ENCODE results near the gene TYK2.

- TF ChIP-seq EZH2 (IDR thresholded peaks at IDR 0.05; ENCODE audit: borderline replicate concordance, low read length): no peak
- no peak for TF ChIP-seq CTCF (conservative IDR thresholded peaks at IDR 0.05 in 1 of 2, IDR thresholded peaks at IDR 0.05 in 1 of 2; ENCODE audit: extremely low read depth in 1 of 2, insufficient read depth in 1 of 2, low read depth in 1 of 2, low read length in 2 of 2)
These were observed 41.1 kb upstream of the TYK2 start for GRCh38 chr19:10421240-10422045.
